Occipital lobe (tissue), 2 donors: ENCODE measurements around the gene SP100. TPM values are rescaled to one million over a fixed set of nuclear protein-coding genes. Genes with fewer than 3 reads are reported as not detected.
"Not testable (repeated sequence)": the region's sequence is repeated elsewhere in the genome, so short reads cannot be mapped to it uniquely, and the experiment has no call there.

Source experiments
- DNase-seq: peaks from one replicate; lab custom pipeline; 2025; lab: John Stamatoyannopoulos, UW
- total RNA-seq: library from RNA; depleted of rRNA; stranded (reverse); fragments of >200 nt; gene quantifications from one replicate; pipeline ENCODE4 v1.2.3, GENCODE V29; 2014

Gene SP100
- total RNA-seq, 1 donor from 2014 or later, result 4.8 TPM

DNA sequence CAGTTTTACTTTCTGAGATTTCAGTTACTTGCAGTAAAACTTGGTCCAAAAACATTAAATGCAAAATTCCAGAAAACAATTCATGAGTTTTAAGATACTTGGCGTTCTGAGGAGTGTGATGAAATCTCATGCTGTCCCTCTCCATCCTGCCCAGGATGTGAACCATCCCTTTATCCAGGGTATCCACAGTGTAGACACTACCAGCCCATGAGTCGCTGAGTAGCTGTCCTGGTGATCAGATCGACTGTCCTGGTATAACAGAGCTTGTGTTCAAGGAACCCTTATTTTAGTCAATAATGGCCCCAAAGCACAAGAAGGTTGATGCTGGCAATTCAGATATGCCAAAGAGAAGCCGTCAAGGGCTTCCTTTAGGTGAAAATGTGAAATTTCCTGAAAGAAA, 3.2 kb downstream of the SP100 start:
- no peak for DNase-seq

DNA sequence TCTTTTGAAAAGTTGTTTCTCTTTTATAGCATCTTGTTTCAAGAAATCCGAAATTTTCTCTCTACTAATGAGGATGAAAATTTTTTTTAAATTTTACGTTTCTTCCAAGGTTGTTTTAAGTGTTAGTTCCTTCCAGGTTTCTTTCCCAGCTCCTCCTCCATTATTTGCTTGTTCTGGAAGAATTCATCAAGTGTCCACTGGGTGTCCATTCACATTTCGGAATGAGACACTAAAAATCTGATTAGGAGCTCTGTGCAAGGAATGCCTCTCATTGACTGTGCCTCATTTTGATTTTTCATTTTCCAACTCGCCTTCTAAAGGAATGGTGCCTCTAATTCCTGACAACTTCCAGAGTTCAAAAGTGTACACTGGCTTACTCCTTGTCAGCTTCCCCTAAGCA, 6.1 kb downstream of the SP100 start:
- no peak for DNase-seq

DNA sequence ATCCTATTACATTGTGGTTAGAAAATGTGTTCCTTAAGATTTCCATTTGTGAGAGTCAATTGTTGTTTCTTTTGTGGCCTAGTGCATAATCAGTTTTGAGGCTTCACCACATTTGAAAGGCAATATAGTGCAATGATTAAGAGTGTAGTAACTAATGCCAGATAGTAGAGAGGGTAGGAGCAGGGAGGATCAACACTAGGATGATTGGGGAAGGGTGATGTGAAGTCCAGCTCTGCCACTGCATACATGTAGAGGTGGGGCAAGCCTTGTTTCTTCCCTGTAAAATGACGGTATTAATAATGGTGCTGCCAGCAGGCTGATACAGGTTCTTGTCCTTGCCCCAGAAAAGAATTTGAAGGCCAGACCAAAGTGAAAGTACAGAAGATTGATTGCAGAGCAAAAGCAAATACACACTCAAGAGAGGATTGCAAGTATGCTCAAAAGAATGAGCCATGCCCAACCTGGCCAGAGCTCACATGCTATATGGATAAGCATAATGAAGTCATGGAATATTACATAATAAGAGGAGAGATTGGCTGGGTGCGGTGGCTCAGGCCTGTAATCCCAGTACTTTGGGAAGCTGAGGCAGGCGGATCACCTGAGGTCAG, 8.0 kb downstream of the SP100 start:
- DNase-seq, result no peak

DNA sequence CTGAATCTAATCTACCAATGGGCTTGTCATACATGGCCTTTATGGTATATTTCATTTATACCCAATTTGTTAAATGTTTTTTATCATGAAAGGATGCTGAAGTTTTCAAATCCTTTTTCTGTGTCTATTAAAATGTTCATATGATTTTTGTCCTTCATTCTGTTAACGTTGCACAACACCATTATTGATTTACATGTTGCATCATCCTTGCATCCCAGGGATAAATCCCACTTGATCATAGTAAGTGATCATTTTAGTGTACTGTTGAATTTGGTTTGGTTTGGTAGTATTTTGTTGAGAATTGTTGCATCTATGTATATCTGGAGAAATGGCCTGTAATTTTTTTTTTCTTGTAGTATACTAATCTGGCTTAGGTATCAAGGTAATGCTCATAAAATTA, 9.4 kb downstream of the SP100 start:
- no peak for DNase-seq

DNA sequence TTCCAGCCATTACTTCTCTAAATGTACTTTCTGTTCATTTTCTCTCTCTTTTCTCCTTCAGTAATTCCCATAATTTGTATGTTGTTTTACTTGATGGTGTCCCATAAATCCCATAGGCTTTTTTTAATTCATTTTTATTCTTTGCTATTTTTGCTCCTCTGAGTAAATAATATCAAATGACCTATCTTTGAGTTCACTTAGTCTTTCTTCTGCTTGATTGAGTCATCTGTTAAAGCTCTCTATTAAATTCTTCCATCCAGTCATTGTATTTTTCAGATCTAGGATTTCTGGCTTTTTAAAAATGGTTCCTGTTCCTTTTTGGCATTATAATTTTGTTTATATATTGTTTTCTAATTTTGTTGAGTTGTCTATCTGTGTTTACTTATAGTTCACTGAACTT, 13.5 kb downstream of the SP100 start:
- DNase-seq, result no peak

DNA sequence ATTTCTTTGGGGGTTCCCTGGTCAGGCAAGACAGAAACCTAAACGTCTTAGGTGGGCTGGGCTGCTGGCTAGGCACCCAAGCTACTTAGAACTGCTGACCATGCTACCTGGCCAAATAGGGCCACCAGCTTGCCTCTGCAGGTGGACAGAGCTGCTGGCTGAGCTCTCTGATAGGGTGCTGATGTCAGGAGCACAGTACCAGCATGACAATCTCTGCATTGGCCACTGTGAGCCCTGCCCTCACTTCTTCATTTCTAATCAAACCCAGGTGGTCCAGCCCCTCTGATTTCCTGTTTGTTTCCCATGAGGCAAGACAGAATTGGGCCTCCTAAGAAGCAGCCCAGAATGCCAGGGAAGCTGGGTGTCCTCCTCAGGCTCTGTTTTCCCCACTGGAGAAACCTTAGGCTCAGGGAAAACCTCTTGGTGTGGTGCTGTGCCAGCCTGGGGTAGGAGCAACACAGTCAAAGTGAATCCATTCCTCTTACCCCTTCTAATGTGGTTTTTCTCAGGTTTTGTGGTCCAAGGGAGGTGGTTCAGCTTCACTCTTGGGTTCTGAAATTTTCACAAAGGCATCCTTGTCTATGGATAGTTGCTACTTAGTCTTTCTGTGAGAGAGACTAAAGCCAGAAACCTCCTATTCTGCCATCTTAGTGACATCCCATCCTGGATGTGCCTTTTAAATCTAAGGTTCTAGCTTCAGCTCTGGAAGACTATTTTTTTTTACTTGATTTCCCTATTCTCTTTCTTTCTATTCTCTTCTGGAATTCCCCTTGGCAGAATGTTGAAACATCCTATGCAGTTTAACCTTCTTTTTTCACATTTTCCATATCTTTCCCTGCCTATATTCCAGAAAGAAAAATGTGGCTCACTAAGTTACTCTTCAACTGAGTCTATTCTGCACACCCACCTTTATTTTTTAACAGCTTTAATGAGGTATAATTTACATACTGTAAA, 15.2 kb downstream of the SP100 start:
- no peak for DNase-seq

DNA sequence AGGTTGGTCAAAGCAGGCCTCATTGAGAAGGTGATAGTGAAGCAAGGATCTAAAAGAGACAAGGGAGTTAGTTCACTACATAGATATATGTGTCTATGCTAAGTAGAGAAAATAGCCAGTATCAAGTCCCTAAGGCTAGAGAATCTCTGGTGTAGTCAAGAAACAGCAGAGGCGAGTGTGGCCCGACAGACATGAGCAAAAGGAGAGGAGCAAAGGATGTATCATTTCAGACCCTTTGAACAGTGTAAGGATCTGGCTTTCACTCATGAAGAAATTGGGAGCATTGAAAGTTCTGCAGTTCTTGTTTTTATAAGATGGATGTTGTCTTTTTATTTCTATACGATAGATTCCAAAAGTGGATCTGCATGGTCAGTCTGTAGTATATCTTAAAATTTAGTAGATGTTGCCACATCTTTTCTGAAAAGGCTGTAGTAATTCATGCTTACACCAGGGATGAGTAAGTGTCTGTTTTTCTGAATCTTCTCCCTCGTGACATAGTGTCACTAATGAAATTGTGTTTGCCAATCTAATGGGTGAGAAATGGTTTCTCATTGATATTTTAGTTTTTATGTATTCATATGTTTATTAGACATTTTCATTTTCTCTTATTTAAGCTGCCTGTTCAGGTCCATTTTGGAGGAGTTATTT, 18.8 kb downstream of the SP100 start:
- DNase-seq, result no peak

DNA sequence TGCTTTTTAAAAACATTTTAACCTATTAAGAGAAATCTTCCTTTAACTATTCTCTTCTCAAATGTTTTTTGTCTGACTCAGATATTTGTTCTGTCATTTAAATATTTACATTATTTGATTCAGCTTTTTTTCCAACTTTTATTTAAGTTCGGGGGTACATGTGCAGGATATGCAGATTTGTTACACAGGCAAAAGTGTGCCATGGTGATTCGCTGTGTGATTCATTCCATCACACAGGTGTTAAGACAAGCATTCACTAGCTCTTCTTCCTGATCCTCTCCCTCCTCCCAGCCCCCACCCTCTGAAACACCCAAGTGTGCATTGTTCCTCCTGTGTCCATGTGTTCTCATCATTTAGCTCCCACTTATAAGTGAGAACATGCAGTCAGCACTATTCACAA, 19.4 kb downstream of the SP100 start:
- DNase-seq, result no peak

DNA sequence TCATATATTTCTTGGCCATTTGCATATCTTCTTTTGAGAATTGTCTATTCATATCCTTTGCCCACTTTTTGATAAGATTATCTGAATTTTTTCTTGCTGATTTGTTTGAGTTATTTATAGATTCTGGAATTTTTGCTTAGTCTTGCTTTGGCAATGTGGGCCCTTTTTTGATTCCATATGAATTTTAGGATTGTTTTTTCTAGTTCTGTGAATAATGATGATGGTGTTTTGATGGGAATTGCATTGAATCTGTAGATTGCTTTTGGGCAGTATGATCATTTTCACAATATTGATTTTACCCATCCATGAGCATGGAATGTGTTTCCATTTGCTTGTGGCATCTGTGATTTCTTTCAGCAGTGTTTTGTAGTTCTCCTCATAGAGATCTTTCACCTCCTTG, 23.1 kb downstream of the SP100 start:
- DNase-seq, result not testable (repeated sequence)

DNA sequence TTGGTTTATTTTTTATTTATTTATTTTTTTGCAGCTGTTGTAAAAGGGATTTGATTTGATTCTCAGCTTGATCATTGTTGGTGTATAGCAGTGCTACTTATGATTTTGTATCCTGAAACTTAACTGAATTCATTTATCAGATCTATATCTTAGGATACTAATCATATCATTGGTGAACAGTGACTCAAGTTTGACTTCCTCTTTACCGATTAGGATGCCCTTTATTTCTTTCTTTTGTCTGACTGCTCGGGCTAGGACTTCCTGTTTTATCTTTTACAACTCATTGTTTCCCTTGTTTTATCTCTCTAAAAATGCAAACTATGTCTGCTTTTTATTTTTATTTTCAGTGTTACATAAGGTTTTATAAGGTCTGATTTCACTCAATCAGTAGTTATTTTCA, 23.6 kb downstream of the SP100 start:
- DNase-seq, result no peak

DNA sequence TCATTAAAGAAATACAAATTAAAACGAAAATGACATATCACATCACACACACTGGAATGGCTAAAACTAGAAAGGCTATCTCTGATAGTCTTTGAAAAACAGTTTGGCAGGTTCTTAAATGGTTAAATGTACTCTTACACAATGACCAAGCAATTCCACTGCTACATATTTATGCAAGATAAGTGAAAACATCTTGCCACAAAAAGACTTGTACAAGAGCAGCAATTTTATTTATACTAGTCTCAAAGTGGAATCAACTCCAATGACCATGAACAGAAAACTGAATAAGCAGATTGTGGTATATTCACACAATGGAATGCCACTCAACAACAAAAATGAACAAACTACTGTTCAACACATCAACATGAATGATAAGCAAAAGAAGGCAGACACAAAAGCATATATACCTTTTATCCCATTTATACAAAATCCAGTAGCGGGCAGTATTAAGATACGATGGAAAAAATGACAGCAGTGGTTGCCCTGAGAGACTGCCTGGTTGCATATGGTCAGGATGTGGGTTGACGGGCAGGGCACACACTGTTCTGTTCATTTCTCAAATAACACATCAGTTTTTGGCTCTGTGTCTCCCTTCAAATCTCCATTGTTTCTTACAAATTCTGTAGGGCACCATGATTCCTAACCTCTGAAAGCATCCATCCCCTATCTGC, 25.4 kb downstream of the SP100 start:
- no peak for DNase-seq

DNA sequence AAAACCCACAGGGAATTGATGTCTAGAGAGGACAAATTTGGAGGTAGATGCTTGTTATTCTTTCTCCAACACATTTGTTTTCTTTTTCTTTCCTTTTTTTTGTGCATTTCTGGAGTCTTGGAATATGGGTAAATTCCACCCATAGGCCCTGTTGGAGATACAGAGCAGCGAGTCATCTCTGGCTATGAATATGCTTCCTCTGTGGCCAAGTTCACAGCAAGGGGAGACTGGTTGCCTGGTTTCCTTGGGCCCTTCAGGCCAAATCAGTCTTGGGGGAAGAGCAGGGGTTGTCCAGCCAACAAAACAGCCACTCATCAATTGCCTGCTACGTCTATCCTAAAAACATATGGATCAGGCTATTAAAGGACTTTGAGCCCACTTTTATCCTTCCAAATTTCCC, 27.5 kb downstream of the SP100 start:
- no peak for DNase-seq

DNA sequence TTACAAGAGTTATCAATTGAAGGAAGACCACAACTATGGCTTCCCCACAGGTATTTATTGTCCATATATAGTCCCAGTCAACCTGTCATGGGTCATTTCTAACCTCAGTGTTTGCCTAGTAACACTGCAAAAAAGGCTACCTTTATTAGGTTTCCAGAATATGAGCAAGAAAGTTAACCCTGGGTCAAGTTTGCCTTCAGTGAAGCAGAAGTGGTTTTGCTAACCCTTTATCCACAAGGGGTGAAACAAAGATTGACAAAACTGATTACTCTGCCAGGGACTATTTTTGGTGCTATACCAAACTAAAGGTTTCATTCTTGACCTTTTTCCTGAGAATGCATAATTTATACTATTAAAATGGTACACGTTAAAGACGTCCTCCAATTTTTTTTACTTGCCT, 28.8 kb downstream of the SP100 start:
- no peak for DNase-seq

DNA sequence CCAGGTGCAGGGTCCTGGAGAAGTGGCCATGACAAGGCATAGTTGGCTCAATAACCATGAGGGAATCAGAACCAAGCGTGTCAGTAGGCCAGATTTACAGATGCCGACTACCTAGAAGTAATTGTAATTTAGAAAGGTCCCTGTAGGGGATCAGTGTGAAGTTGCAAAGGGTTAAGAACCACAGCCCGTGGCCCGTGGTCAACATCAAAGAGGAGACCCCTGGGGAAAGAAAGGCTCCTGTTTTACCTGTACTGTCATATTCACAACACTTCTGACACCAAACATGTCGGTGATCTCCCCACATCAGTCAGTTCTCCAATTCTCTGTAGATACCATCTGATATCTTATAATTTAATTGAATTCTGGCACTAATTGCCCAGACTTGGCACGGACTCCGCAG, 31.0 kb downstream of the SP100 start:
- DNase-seq, result no peak

DNA sequence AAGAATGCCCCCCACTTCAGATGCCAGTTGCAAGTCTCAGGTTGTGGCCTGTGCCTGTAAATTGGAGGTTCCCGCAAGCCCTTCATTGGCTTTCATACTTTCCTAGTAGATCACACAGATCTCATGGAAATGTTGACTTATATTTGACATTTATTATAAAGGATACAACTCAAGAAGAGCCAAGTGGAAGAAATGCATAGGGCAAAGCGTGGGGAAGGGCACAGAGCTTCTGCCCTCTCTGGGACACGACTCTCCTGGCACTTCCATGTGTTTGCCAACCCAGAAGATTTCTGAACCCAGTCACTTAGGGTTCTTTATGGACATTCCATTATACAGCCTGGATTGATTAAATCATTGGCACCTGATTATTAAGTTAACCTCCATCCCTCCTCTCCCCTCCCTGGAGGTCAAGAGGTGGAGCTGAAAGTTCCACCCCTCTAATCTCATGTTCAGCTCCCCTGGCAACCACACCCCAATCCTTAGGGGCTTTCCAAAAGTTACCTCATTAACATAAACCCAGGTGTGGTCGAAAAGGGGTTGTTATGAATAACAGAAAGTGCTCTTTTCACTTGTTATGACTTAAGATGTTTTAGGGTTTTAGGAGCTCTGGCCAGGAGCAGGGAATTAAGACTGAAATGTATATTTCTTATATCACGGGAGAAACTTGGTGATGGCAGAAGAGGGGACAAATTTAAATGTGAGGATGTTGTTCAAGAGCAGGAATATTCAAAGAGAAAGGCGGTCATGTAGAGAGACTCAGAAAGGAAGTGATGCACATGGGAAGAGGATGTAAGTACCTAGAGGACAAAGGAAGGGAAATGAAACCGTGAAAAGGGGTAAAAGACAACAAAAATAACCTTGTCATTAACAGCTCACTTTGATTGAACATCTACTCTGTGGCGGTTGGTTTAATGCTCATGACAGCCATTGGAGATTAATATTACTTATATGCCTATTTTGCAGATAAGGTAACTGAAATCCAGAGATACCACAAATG, 31.8 kb downstream of the SP100 start:
- no peak for DNase-seq

DNA sequence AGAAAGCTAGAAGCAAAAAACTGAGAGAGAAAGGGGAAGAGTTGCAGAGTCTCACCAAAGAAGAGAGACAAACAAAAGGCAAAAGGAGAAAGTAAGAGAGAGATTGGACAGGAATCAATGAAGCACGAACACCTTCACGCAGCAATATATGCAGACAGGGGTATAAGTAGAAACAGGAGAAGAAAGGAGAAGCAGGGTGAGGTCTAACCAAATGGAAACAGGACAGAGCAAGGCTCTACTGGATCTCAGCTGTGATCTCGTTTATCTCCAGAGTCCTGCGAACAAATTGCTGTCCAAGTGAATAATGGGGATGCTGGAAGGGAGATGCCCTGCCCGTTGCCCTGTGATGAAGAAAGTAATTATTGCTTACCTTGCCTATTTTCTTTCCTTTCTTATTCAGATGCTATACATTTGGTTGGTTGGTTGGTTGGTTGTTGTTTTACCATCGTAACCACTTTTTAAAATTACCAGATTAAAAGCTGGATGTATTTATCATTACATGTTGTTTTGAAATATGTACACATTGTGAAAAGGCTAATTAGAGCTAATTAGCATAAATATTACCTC, 34.0 kb downstream of the SP100 start:
- DNase-seq, result no peak

DNA sequence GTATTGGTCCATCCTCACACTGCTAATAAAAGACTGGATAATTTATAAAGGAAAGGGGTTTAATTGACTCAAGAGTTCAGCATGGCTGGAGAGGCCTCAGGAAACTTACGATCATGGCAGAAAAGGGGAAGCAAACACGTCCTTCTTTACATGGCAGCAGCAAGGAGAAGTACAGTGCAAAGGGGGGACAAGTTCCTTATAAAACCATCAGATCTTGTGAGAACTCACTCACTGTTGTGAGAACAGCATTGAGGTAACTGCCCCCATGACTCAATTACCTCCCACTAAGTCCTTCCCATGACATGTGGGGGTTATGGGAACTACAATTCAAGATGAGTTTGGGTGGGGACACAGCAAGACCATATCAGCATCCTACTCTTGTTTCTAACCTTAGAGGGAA, 37.0 kb downstream of the SP100 start:
- no peak for DNase-seq

DNA sequence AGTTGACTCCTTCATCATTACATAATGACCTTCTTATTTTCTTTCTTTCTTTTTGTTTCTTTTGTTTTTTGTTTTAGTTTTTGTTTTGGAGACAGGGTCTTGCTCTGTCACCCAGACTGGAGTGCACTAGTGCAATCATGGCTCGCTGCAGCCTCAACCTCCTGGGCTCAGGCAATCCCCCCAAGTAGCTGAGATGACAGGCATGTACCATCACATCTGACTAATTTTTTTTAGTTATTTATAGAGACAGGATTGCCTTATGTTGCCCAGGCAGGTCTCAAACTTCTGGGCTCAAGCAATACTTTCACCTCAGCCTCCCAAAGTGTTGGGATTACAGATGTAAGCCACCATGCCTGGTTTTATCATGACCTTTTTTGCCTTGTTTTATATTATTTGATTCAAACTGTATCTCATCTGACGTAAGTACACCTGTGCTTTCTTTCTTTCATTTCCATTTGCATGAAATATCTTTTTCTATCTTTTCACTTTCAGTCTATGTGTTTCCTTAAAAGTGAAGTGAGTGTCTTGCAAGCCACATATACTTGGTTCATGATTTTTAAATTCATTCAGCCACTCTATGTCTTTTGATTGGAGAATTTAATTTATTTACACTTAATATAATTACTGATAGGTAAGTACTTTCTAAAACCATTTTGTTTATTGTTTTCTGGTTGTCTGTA, 39.1 kb downstream of the SP100 start:
- DNase-seq, result no peak

DNA sequence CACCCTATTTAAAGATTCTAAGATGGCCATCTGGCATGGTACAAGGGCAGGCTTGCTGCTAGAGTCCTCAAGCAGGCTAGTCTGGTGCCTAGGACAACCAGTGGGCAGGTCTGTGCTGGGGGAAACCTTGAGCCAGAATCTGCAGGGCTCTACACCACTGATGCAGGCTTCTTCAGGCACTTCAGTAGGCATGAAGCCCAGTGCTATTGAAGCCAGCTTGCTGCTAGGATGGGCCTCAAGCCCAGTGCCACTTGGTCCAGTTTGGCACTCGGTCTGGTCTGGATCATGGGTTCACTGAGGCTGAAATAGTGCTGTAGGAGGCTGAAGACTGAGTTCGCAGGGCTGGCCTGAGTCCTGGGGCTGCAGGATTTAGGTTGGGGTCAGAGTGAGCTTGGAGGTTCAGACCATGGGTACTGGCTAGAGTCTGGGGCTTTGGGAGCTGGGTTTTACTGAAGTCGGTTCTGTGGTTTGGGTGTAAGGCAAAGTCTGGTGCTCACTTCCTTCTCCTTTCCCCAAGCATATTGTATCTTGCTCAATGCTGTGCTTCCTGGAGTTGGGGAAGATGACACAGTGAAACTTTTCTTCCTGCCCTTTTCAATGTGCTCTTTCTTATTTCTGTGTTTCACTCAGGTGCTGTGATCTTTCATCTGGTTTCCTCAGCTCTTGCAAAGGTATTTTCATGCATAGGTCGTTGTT, 41.2 kb downstream of the SP100 start:
- DNase-seq, result no peak
